GM12874 (cell line): ENCODE results near the gene LASP1.

Source experiments
- TF ChIP-seq, protein P1 (sequence below): IDR thresholded peaks from 2 replicates; pipeline ENCODE4 v1.5.1; 2011; ENCODE audit warnings: low read depth, mild to moderate bottlenecking, control low read depth, low read length, moderate library complexity; ENCODE audit not compliant: insufficient read depth

LASP1 gene

DNA sequence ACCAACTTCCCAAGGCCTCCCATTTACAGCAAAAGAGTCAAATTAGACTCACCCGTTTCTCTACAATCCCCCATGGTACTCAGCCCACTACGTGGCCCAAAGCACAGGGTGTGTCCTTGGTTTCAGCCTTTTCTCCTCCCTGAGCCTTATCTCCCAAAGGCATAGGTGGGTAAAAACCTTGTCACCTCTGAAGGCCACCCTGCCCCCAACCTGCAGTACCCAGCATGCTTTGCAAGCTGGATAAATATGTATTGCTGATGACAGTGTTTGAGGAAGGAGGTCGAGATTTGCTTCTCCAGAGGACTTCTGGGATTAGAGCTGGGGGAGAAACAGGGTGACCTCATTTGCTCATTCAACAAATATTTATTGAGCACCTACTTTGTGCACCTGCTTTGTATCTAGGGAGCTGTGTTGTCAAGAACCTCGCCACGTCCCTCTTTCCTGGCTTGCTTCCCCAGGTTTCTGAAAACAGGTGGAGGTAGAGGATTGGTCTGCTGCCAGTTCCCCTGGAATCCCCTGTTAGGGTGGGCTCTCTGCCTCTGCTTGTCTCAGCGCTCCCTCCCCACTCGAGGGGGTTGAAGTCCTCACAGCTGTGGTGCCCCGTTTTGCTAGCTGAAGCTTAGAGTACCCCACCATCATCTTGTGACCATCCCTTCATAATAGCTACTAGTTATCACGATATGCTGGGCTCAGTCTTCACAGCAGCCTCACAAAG, 3.0 kb downstream of the LASP1 start:
- TF ChIP-seq, protein P1, sequence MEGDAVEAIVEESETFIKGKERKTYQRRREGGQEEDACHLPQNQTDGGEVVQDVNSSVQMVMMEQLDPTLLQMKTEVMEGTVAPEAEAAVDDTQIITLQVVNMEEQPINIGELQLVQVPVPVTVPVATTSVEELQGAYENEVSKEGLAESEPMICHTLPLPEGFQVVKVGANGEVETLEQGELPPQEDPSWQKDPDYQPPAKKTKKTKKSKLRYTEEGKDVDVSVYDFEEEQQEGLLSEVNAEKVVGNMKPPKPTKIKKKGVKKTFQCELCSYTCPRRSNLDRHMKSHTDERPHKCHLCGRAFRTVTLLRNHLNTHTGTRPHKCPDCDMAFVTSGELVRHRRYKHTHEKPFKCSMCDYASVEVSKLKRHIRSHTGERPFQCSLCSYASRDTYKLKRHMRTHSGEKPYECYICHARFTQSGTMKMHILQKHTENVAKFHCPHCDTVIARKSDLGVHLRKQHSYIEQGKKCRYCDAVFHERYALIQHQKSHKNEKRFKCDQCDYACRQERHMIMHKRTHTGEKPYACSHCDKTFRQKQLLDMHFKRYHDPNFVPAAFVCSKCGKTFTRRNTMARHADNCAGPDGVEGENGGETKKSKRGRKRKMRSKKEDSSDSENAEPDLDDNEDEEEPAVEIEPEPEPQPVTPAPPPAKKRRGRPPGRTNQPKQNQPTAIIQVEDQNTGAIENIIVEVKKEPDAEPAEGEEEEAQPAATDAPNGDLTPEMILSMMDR, result no peak

GRCh38 chr17:38873640-38874380, 4.0 kb downstream of the LASP1 start:
- TF ChIP-seq, protein P1, result no peak

- TF ChIP-seq, protein P1, result no peak
Measured at GRCh38 chr17:38874505-38875400, 4.9 kb downstream of the LASP1 start.

GRCh38 chr17:38875477-38876075, 5.7 kb downstream of the LASP1 start:
- TF ChIP-seq, protein P1, result no peak

DNA sequence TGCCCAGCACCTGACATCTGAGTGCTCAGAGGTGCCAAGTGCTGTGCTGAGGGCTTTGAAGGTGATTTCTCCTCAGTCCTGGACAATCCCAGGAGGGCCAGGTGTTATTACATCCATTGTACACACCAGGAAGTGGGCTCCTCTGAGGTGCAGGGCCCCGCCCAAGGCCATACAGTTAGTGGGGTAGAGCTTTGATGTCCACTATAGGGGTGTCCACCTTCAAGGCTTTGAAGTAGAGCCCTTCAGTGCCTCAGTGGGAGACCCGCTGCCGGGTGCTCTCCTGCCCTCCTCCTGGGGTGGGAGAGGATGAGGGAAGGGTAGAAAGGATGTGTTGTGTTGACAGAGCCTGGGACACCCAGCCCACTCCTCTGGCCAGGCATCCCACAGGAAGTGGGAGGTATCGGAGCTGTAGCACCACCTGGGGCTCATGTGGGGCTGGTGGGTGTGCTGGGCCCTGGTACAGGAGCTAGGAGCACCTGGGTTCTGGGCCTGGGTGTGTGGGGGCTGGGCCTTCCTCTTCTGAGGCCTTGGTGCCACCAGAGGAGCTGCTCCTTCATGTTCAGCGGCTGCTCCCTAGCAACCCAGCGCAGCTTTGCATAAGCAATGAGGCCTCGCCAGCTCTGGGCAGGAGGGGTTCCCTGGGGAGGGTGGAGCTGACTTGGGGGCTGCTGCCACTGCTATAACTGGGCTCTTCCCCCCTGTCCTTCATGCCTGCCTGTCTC, 7.4 kb downstream of the LASP1 start:
- TF ChIP-seq, protein P1, result no peak

- TF ChIP-seq, protein P1, result no peak
Measured at GRCh38 chr17:38879878-38880665, 10.2 kb downstream of the LASP1 start.
